Measurements from ENCODE around the gene NFU1. TPM values are rescaled to one million over a fixed set of nuclear protein-coding genes. Genes with fewer than 3 reads are reported as not detected.

The NFU1 gene
- total RNA-seq (2014; rRNA removed; shearing (Covaris generic)), result 70.2 and 80.4 TPM in 2 replicates
- 25.2 and 47.7 TPM in 2 replicates for polyA plus RNA-seq (2014; cell fraction: nucleus; rRNA removed)

DNA sequence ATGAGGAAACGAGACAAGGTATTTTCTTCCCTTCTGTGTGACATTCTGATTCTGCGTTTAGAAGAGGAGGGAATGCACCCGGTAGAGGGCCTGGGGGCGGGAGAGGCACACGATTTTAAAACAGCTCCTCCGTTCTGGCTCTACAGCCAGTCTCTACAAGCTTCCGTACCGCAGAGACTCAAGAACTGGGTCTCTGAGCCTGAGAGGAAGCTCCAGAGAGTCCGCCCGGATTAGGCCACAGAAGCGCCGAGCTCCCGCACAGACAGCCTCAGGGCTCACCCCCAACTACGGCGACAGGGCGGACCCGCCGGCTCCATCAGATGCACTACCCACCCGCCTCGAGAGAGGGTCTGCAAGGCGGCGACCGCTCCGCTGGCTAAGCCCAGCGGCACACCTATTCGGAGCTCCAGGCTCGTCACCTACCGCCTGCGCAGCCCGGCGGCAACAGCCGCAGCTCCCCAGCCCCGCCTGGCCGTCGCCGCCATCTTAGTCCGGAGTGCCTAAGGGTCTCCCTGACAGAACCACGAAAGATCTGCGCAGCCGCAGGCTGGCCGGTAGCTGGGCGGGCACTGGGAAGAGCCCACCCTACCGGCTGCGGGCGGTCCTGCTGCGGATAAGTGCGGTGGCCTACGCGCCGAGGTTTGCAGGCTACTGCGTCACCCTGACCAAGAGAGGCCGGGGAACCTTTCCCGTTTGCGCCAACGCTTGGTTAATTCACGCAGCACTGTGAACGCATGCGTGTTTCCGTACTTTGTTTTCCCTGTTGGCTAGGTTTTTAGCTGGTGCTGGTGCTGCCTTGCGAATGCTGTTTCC lies at the start of gene NFU1:
Gene NFU1, minus strand, starts transcription at position 498 of the 813 bp plus-strand sequence. Its CDS starts 13 bp downstream, at position 485.
- peak; percentile 94 for DNase-seq (ENCODE audit: extremely low read depth, low read depth)

DNA sequence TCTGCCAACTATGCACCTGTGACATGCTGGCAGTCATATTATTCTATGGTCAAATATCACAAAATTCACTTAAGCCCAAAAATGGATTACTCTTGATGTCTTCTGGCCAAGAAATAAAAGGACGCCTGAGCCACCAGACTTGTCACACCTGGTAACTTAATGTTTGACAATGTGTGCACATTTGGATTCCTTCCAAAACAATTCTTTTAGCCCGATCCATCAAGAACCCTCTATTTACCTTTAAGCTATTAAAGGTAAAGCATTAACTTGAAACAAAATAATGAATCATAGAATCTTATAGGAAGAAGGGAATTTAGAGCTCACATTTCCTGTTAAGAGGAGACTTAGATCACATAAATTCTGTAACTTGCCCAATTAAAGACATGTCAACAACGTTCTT lies 46.5 kb upstream of the NFU1 start:
- no peak for DNase-seq (ENCODE audit: extremely low read depth, low read depth)

- no peak for DNase-seq (ENCODE audit: extremely low read depth, low read depth)
These were observed 45.8 kb upstream of the NFU1 start for GRCh38 chr2:69483024-69483423.

GRCh38 chr2:69482471-69482870 lies 45.2 kb upstream of the NFU1 start:
- DNase-seq (ENCODE audit: extremely low read depth, low read depth), result no peak

- DNase-seq (ENCODE audit: extremely low read depth, low read depth), result no peak
These were observed 44.2 kb upstream of the NFU1 start for GRCh38 chr2:69481421-69481820.

DNA sequence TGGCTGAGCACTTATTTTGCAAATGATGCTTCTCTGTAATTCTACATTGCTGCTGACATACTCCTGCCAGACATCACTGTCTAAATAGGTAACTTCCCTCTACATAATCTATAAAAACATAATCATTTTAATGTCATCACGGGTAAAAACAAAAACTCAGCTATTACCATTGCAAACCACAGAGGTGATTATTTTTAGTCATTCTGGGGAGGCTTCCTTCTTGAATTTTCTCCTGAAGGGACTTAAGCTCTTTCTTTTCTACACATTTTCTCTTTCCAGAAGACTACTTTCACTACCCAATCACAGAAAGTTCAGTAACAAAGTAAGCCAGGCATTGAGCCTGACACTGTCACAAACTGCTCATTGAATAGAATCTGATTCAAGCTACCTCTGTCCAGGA lies 40.4 kb upstream of the NFU1 start:
- DNase-seq (ENCODE audit: extremely low read depth, low read depth), result no peak

DNA sequence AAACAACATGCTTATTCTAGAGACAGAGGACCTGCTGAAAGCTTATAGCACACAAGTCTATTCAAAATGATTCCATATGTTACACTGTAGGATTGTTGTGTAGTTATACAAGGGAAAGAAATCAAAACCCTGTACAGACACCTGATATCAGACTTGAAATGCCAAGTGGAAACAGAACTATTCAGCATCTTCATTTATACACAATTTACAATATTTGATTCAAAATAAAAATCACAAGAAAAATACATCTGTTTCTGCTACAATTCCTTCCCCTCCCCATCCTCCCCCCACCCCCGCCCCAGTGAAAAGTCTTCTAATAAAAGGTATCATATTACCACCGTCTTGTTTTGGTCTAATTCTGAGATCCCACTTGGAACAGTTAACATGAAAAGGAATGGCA lies 37.5 kb upstream of the NFU1 start:
- DNase-seq (ENCODE audit: extremely low read depth, low read depth), result no peak

DNA sequence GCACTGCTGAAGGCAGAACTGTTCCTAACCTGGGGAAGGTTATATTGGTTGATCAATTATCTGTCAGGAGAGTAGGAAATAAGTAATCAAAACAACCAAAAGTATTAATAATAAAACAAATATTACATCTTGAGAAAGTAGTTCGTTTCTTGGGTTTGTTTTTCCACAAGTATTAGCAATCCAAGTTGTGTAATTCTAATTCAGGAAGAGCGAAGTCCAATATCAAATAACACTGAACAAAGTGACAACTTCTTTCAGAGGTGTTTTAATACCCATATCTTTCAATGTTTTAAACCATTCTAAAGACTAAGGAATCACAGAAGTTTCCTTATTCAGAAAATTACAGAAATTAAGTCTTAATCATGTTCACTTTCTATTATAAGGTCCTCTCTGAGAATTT lies 34.6 kb upstream of the NFU1 start:
- no peak for DNase-seq (ENCODE audit: extremely low read depth, low read depth)

- DNase-seq (ENCODE audit: extremely low read depth, low read depth), result no peak
These were observed 33.7 kb upstream of the NFU1 start for GRCh38 chr2:69470911-69471310.

DNA sequence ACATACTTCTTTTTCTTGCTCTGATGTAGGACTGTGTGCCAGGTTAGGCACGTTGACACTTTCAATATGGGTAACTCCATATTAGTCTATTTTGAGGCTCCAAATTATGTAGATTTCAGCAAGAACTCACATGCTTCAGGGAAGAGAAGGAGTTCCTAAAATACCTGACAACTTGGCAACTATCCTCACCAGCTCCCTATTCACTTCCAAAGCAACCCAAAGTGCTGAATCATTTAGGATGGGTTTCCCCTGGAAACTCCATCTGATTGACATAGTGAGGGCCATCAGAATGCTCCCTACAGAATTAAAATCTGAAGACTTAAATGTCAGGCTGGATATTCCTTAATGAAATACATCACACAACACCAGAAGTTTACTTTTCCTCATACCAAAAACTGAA lies 32.5 kb upstream of the NFU1 start:
- no peak for DNase-seq (ENCODE audit: extremely low read depth, low read depth)

DNA sequence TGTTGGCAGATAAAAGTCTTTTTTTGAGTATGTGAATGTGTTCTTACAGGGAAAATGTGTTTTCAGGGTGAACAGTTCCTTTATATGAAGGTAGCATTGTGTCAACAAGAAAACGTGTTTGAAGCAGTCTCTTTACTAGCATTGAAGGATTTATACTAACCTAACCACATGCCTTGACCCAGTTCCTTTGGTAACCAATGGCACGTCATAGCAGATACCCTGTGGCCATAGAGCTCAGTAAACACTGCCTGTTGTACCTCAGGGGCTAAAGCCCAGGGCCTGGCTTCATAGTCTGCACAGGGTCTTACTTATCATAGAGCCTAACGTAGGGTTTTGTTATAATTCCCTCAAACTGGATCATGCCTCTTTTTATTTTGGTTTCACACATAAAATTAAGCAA lies 32.1 kb upstream of the NFU1 start:
- no peak for DNase-seq (ENCODE audit: extremely low read depth, low read depth)

DNA sequence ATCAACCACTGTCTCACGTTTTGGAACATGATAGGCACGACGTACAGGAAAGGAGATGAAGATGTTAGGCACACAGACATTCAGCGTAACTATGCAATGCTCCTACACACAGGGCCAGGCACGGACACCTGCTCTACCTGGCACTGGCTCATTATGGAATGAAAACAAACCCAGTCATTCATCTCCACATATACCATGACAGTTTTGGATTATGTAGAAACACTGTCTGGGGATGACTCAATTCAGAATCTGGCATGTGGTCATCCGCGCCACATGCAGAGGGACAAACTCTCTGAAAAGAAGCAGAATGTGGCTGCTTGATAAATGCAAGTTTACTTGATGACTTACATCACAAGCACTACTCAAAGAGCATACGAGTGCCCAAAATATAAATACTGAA lies 29.5 kb upstream of the NFU1 start:
- no peak for DNase-seq (ENCODE audit: extremely low read depth, low read depth)

DNA sequence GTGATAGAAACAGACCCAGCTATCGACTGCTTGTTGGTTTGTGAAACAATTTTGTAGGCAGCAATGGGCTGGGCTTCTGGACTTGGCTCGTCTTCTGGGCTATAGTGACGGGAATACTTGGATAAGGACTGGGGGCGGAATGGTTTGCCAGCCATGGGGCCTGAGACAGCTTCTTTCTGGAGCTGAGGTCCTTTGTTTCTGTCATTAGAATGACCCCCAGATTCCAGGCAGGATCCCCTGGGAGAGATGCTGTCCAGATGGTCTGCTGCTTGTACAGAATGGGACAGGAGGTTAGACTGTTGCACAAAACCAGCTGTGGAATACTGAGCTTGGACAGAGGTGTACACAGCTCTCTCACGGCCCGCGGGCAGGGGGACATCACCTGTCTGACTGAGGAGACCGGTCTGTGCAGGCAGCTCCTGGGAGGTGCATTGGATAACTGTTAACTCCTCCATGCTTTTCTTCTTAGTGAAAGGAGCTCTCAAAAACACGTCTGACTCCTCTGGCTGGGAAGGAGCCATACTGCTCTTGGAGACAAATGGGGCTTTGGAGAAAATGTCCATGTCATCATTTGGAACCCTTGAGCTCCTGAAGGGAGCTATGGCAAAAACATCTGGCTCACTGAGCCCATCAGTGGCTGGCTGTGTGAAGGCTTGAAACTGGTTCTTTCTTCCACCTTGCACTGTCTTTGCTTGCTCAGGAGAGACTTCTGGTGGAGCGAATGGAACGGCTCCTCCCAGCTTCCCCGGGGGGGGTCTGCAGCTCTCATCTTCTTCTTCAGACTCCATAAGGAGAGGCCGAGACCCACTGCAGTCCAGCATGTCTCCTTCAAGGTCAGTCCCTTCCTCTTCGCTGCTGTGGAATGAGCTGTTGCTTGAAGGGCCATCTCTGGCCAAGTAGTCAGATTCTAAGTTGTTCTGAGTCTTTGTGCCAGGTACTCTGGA lies 28.6 kb upstream of the NFU1 start:
- no peak for DNase-seq (ENCODE audit: extremely low read depth, low read depth)

DNA sequence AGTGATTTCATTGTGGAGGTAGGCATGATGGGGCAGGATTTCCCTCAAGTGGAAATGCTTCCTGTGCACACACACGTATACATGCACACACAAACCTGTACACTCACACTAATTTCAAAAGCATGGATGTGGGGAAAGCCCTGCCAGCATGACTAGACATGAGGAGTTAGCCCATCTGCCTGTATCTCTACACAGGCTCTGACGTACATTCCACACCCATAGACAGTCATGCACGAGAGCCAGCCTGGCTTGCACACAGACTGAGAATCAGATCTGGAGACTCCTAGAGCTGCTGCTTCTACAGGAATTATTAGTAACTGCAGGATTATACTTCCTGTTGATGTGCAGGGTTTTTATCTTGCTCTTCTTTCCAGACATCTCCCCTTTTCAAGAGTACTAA lies 27.3 kb upstream of the NFU1 start:
- no peak for DNase-seq (ENCODE audit: extremely low read depth, low read depth)

DNA sequence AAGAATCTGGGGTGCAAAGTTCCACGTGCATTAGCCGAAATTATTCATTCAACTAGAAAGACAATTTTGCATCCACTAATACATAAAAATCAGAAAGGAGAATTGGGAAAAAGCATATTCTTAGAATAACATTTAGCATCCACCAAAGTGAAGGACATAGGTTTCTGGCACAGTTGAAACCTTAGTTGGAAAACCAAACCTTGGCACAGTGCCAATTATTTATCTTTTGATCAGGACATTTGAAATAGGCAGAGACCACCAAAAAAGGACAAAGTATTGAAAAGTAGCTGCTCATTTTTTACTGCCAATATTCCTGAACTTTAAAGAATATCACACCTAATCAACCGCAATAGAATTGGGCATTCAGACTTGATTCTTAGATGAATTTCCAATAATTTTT lies 25.5 kb upstream of the NFU1 start:
- DNase-seq (ENCODE audit: extremely low read depth, low read depth), result no peak

GRCh38 chr2:69461404-69461803 lies 24.2 kb upstream of the NFU1 start:
- no peak for DNase-seq (ENCODE audit: extremely low read depth, low read depth)

- DNase-seq (ENCODE audit: extremely low read depth, low read depth), result no peak
These were observed 22.7 kb upstream of the NFU1 start for GRCh38 chr2:69459936-69460335.

DNA sequence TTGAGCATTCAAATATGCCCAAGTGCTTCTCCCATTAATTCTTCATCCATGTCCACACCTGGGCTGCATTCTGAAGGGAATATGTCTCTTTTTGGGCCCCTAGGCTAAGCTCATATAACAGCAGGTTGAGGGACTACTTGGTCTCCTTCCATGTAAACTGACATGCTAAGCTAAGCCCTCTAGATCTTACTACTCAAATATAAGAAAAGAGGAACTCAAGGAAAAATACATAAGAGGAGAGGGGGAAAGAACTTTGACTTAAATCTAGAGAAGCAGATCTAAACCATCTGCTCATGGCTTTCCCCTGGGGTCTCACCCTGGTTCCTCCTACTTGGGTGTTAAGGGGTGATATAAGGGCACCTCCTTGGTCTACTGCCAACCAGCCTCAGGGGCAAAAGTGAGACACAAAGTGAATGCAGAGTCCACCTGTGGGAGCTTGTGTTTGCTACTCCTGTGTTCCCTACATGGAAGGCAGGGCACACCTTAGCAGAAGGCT lies 19.8 kb upstream of the NFU1 start:
- no peak for DNase-seq (ENCODE audit: extremely low read depth, low read depth)

- DNase-seq (ENCODE audit: extremely low read depth, low read depth), result no peak
These were observed 18.9 kb upstream of the NFU1 start for GRCh38 chr2:69456154-69456553.

DNA sequence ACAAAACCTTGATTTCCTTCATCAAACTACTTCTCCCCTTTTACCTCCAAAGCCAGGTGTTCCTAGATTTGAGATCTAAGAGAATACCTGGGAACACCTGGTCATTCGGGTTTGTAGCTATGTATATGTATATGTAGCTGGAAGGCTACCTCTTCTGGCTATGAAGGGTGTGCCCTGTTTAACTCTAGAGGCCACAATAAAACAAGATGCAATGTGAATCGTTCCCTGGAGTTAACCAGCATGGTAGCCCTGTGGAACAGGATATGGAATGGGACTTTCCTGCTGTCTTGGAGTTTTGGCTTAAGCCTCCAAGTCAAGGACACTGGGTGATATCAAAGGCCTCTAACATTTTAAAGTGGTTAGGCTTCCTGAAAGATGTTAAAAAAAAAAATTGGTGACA lies 17.7 kb upstream of the NFU1 start:
- no peak for DNase-seq (ENCODE audit: extremely low read depth, low read depth)

- no peak for DNase-seq (ENCODE audit: extremely low read depth, low read depth)
These were observed 16.4 kb upstream of the NFU1 start for GRCh38 chr2:69453475-69454129.

Measured in NCI-H460 (cell line).